Panc1 (cell line): Measurements from ENCODE around the gene DCUN1D3. TPM values are rescaled to one million over a fixed set of nuclear protein-coding genes. Genes with fewer than 3 reads are reported as not detected.

Source experiments
- ATAC-seq: fragments of 200-7000 bp; cut with Tn5 transposase; 2 replicates; pipeline ENCODE4 v1.9.1; 2020; ENCODE audit warnings: mild to moderate bottlenecking, moderate library complexity
- BruUV-seq: library from RNA; stranded (reverse); fragments of 400-500 nt; replicated peaks from 2 replicates; lab custom pipeline; 2021; lab: Mats Ljungman, UMichigan
- CTCF ChIA-PET: fragments of 300-600 bp; sonication (Branson Sonifier 250); formaldehyde crosslinking; loops from one replicate; lab custom pipeline; 2022; ENCODE audit warnings: antibody characterized with exemption; lab: Charles Lee
- POLR2A ChIA-PET: fragments of 300-600 bp; sonication (Branson Sonifier 250); formaldehyde crosslinking; loops from one replicate; lab custom pipeline; 2022; ENCODE audit warnings: antibody characterized with exemption; lab: Charles Lee
- DNase-seq: peaks from one replicate; pipeline ENCODE4 v3.0.0-alpha.2; 2010; ENCODE audit warnings: low read depth, low spot score
- H3K27ac ChIP-seq: 2 replicates; pipeline ENCODE4 v1.5.1; 2011; ENCODE audit warnings: mild to moderate bottlenecking, low read length, inconsistent platforms
- H3K27me3 ChIP-seq: fragments of 200-500 bp; sonication (Bioruptor generic); 2 replicates; pipeline ENCODE4 v1.6.0; 2014; ENCODE audit warnings: low read length, inconsistent platforms; ENCODE audit not compliant: control insufficient read depth, insufficient read depth
- H3K36me3 ChIP-seq: fragments of 200-500 bp; sonication (Bioruptor generic); 2 replicates; pipeline ENCODE4 v1.5.1; 2014; ENCODE audit warnings: inconsistent platforms, mild to moderate bottlenecking, low read length, moderate library complexity; ENCODE audit not compliant: control insufficient read depth, insufficient read depth
- H3K4me1 ChIP-seq: 2 replicates; pipeline ENCODE4 v1.5.1; 2011; ENCODE audit warnings: inconsistent platforms, mild to moderate bottlenecking, low read length, moderate library complexity; ENCODE audit not compliant: control insufficient read depth, insufficient read depth
- H3K4me3 ChIP-seq, 2 experiments: 2 replicates each; pipeline ENCODE4 v1.5.1; 2011 to 2012; ENCODE audit warnings: low read depth in 2 of 2, low read length in 2 of 2, mild to moderate bottlenecking in 2 of 2, inconsistent platforms in 1 of 2, moderate library complexity in 1 of 2
- H3K9me3 ChIP-seq: fragments of 200-500 bp; sonication (Bioruptor generic); 2 replicates; pipeline ENCODE4 v1.5.1; 2014; ENCODE audit warnings: low read depth, mild to moderate bottlenecking, inconsistent platforms, low read length, moderate library complexity; ENCODE audit not compliant: control insufficient read depth, insufficient read depth
- POLR2AphosphoS5 ChIP-seq: IDR thresholded peaks from 2 replicates; pipeline ENCODE4 v1.6.1; 2012; ENCODE audit warnings: mild to moderate bottlenecking, low read depth, low read length, moderate library complexity
- SIN3A ChIP-seq: IDR thresholded peaks from 2 replicates; pipeline ENCODE4 v1.6.1; 2012; ENCODE audit warnings: low read depth, mild to moderate bottlenecking, low read length, moderate library complexity, borderline replicate concordance; ENCODE audit not compliant: insufficient read depth
- TCF7L2 ChIP-seq: IDR thresholded peaks from 2 replicates; pipeline ENCODE4 v1.6.1; 2011; ENCODE audit warnings: mild to moderate bottlenecking, low read depth, low read length, inconsistent platforms
- in situ Hi-C: cut with HindIII; loops from 2 replicates; pipeline ENCODE4 v1.10.0; 2016; ENCODE audit warnings: low sequenced_read_pairs, low pct_unique_long_range_greater_than_20kb
- intact Hi-C: fragments of 100-400 bp; cut with micrococcal nuclease; formaldehyde crosslinking; loops from one replicate; pipeline ENCODE4 v1.10.0; 2022; ENCODE audit not compliant: unreplicated experiment
- total RNA-seq: library from RNA; stranded (reverse); gene quantifications from one replicate; pipeline ENCODE4 v1.2.1, GENCODE V29; 2021; ENCODE audit not compliant: unreplicated experiment
- TF ChIP-seq, protein P1 (sequence below), 2 experiments: IDR thresholded peaks; 2 replicates each; pipeline ENCODE4 v1.6.1; 2011 to 2012; ENCODE audit warnings: low read depth in 2 of 2, control low read depth in 1 of 2, low read length in 1 of 2, mild to moderate bottlenecking in 1 of 2, moderate library complexity in 1 of 2; ENCODE audit not compliant: insufficient read depth in 1 of 2
- TF ChIP-seq, protein P2 (sequence below): fragments of 450-650 bp; IDR thresholded peaks from 2 replicates; pipeline ENCODE4 v1.5.1; 2017; ENCODE audit warnings: mild to moderate bottlenecking

Gene DCUN1D3
- total RNA-seq, 1 experiment from 2014 or later, result 23.5 TPM

DNA sequence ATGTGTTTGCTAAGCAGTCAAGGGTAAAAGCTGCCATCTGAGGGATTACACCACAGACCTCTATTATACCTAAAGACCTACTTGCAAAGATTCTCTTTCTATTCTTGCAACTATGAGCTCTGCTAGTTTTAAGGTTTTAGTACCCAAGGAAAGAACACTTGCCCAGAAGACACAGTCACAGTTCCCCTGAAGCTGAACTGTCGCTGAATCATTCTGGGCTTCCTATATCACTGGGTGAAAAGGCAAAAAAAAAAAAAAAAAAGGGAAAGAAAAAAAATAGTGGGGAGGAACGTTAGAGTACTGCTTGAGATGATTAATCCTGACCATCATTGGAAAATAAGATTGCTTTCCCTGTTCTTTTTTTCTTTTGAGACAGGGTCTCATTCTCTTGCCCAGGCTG is 38.3 kb upstream of the DCUN1D3 start:
- BruUV-seq, result no TSS peak
- ChIA-PET POLR2A (no interaction called here), CTCF (no interaction called here)
- peak; percentile 29; the same call in 1 of the 2 replicates for ATAC-seq
- Histone ChIP-seq H3K36me3 (no peaks in the 10 kb centered on the region), H3K27ac (no peak overlapping the region), H3K4me3 (no peak overlapping the region), H3K9me3 (no peaks in the 10 kb centered on the region), H3K4me1 (no peaks in the 10 kb centered on the region), H3K27me3 (no peaks in the 10 kb centered on the region; the same call in 1 of the 2 replicates)
- intact Hi-C loops, result no loop called here
- in situ Hi-C loops, result no loop called here
- no peak for TF ChIP-seq POLR2AphosphoS5
- TF ChIP-seq, protein P1, sequence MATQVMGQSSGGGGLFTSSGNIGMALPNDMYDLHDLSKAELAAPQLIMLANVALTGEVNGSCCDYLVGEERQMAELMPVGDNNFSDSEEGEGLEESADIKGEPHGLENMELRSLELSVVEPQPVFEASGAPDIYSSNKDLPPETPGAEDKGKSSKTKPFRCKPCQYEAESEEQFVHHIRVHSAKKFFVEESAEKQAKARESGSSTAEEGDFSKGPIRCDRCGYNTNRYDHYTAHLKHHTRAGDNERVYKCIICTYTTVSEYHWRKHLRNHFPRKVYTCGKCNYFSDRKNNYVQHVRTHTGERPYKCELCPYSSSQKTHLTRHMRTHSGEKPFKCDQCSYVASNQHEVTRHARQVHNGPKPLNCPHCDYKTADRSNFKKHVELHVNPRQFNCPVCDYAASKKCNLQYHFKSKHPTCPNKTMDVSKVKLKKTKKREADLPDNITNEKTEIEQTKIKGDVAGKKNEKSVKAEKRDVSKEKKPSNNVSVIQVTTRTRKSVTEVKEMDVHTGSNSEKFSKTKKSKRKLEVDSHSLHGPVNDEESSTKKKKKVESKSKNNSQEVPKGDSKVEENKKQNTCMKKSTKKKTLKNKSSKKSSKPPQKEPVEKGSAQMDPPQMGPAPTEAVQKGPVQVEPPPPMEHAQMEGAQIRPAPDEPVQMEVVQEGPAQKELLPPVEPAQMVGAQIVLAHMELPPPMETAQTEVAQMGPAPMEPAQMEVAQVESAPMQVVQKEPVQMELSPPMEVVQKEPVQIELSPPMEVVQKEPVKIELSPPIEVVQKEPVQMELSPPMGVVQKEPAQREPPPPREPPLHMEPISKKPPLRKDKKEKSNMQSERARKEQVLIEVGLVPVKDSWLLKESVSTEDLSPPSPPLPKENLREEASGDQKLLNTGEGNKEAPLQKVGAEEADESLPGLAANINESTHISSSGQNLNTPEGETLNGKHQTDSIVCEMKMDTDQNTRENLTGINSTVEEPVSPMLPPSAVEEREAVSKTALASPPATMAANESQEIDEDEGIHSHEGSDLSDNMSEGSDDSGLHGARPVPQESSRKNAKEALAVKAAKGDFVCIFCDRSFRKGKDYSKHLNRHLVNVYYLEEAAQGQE (IDR thresholded peaks at IDR 0.05; ENCODE audit: insufficient read depth in 1 of 2, low read depth in 2 of 2, low read length in 1 of 2), result no peak
- TF ChIP-seq SIN3A, result no peak
- TF ChIP-seq, protein P2, sequence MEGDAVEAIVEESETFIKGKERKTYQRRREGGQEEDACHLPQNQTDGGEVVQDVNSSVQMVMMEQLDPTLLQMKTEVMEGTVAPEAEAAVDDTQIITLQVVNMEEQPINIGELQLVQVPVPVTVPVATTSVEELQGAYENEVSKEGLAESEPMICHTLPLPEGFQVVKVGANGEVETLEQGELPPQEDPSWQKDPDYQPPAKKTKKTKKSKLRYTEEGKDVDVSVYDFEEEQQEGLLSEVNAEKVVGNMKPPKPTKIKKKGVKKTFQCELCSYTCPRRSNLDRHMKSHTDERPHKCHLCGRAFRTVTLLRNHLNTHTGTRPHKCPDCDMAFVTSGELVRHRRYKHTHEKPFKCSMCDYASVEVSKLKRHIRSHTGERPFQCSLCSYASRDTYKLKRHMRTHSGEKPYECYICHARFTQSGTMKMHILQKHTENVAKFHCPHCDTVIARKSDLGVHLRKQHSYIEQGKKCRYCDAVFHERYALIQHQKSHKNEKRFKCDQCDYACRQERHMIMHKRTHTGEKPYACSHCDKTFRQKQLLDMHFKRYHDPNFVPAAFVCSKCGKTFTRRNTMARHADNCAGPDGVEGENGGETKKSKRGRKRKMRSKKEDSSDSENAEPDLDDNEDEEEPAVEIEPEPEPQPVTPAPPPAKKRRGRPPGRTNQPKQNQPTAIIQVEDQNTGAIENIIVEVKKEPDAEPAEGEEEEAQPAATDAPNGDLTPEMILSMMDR, result no peak
- no peak for TF ChIP-seq TCF7L2
- DNase-seq, result no peak

DNA sequence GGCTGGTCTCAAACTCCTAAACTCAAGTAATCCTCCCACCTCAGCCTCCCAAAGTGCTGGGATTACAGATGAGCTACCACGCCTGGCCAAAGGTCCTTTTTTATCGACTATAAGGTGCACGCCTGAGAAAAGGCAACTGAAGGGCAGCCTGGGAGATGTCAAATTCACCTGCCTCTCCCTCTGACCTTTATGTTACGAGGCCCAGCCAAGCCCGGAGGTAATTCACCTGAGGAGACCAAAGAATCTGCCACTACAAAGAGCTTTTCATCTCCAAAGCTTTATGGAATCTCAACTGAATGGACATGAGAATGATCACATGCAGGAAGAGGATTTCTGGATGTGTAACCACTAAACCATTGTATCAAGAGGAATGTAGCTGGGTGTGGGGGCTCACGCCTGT is 37.6 kb upstream of the DCUN1D3 start:
- TF ChIP-seq POLR2AphosphoS5 (no peak), SIN3A (no peak), TCF7L2 (no peak)
- TF ChIP-seq, protein P1 (IDR thresholded peaks at IDR 0.05; ENCODE audit: insufficient read depth in 1 of 2, low read depth in 2 of 2, low read length in 1 of 2), result no peak
- TF ChIP-seq, protein P2, result no peak
- no peak for ATAC-seq
- H3K4me1 ChIP-seq, result no peaks in the 10 kb centered on the region
- no peak overlapping the region for H3K4me3 ChIP-seq
- in situ Hi-C loops (no loop called here), intact Hi-C loops (no loop called here)
- BruUV-seq, result no TSS peak
- H3K36me3 ChIP-seq, result no peaks in the 10 kb centered on the region
- ChIA-PET POLR2A (no interaction called here), CTCF (interaction anchor here (0.5 kb wide), 1 partner anchor 24 kb away, joined by 3 read pairs; no protein-coding TSS in a partner anchor)
- H3K27ac ChIP-seq, result no peak overlapping the region
- no peak for DNase-seq
- no peaks in the 10 kb centered on the region for H3K9me3 ChIP-seq
- H3K27me3 ChIP-seq, result no peaks in the 10 kb centered on the region; the same call in 1 of the 2 replicates
